Subcutaneous abdominal adipose tissue (tissue), 5 donors: ENCODE measurements around the gene YTHDC1.
"Not testable (repeated sequence)": the region's sequence is repeated elsewhere in the genome, so short reads cannot be mapped to it uniquely, and the experiment has no call there.

Source experiments
- H3K27ac ChIP-seq: one replicate; pipeline ENCODE4 v1.7.0; 2013; ENCODE audit warnings: low read depth, mild to moderate bottlenecking, inconsistent platforms, low read length, moderate library complexity
- H3K27me3 ChIP-seq, 5 donors: one replicate each; pipeline ENCODE4 v1.7.0; 2013; ENCODE audit warnings: low read length in 5 of 5, inconsistent platforms in 1 of 5; ENCODE audit not compliant: control insufficient read depth in 5 of 5, insufficient read depth in 4 of 5
- H3K36me3 ChIP-seq, 5 donors: one replicate each; pipeline ENCODE4 v1.7.0; 2013; ENCODE audit warnings: low read length in 5 of 5; ENCODE audit not compliant: control insufficient read depth in 5 of 5, insufficient read depth in 5 of 5
- H3K4me1 ChIP-seq, 5 donors: one replicate each; pipeline ENCODE4 v1.7.0; 2013; ENCODE audit warnings: low read length in 5 of 5, mild to moderate bottlenecking in 3 of 5, moderate library complexity in 1 of 5; ENCODE audit not compliant: control insufficient read depth in 5 of 5, insufficient read depth in 5 of 5
- H3K4me3 ChIP-seq, 5 donors: one replicate each; pipeline ENCODE4 v1.7.0; 2013; ENCODE audit warnings: low read length in 5 of 5, low read depth in 1 of 5
- H3K9ac ChIP-seq, 5 donors: one replicate each; pipeline ENCODE4 v1.7.0; 2013; ENCODE audit warnings: low read length in 5 of 5, mild to moderate bottlenecking in 4 of 5, moderate library complexity in 3 of 5
- H3K9me3 ChIP-seq, 5 donors: one replicate each; pipeline ENCODE4 v1.7.0; 2013; ENCODE audit warnings: low read length in 5 of 5; ENCODE audit not compliant: control insufficient read depth in 5 of 5
- donor health status: healthy.
- donor health status: healthy.
- donor health status: healthy.
- donor health status: healthy.
- donor health status: healthy.

Gene YTHDC1

DNA sequence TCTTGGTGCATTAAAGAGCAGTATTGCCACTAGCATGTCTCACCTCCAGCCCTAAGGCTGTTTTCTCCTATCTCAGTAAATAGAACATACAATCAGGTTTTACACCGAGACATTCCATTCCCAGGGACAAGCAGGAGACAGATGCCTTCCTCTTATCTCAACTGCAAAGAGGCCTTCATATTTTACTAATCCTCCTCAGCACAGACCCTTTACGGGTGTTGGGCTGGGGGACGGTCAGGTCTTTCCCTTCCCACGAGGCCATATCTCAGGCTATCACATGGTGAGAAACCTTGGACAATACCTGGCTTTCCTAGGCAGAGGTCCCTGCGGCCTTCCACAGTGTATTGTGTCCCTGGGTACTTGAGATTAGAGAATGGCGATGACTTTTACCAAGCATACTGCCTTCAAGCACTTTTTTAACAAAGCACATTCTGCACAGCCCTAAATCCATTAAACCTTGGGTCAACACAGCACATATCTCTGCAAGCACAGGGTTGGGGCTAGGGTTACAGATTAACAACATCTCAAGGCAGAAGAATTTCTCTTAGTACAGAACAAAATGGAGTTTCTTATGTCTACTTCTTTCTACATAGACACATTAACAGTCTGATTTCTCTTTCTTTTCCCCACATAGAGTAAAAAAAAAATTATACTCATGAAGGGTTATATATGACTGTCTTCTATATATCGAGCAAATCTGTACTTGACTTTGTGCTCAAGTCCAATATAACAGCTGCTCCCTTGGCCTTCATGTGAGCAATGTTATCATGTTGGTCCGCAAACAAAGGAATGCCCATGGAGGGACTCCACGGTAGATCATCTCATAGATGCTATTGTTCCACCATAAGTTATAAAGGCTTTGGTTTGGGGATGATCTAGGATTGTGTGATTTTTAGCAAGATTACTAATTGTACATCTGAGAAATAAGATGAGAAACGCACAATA is 67.8 kb downstream of the YTHDC1 start:
- H3K4me1 ChIP-seq, H3K9me3 ChIP-seq: not testable (repeated sequence)

DNA sequence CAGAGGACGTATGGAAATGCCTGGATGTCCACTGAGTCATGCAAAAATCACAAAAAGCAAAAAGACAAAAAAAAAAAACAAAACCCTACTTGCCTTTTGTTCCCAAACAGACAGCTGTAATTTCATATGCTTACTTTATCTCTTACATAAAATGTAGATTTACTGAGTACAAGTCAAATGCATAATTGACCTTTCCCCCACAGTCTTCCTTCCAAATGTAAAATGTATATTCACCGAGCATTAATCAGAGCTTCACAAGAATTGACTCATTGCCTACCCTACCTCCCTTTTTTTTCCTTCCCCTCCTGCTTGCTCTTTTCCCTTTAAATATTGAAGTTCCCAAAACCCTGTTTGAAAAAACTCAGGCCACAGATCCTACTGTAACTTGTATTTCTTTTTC is 71.9 kb downstream of the YTHDC1 start:
- peaks cover 0 to 3% (median 0%) of the 10 kb centered on the region in 5 donors for H3K27me3 ChIP-seq
- no peaks in the 10 kb centered on the region for H3K36me3 ChIP-seq
- H3K9me3 ChIP-seq: no peaks in the 10 kb centered on the region
- H3K27ac ChIP-seq: no peak overlapping the region
- H3K4me1 ChIP-seq: peaks cover 0 to 3% (median 0%) of the 10 kb centered on the region in 5 donors
- no peak overlapping the region for H3K9ac ChIP-seq
- H3K4me3 ChIP-seq: no peak overlapping the region

More for the DNA sequence above, 67.8 kb downstream of the YTHDC1 start:
- not testable (repeated sequence) for H3K27me3 ChIP-seq, H3K4me3 ChIP-seq, H3K27ac ChIP-seq, H3K36me3 ChIP-seq, H3K9ac ChIP-seq

DNA sequence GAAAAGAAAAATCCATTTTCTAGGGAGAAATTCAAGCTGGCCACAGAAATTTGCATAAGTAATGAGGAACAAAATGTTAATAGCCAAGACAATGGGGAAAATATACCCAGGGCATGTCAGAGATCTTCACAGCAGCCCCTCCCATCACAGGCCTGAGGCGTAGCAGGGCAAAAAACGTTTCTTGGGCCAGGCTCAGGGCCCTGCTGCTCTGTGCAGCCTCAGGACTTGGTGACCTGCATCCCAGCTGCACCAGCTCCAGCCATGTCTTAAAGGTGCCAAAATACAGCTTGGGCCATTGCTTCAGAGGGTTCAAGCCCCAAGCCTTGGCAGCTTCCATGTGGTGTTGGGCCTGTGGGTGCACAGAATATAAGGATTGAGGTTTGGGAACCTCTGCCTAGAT is 72.3 kb downstream of the YTHDC1 start:
- peaks cover 0 to 3% (median 0%) of the 10 kb centered on the region in 5 donors for H3K4me1 ChIP-seq
- H3K27me3 ChIP-seq: peaks cover 0 to 3% (median 0%) of the 10 kb centered on the region in 5 donors
- H3K36me3 ChIP-seq: no peaks in the 10 kb centered on the region
- no peak overlapping the region for H3K4me3 ChIP-seq
- H3K9me3 ChIP-seq: no peaks in the 10 kb centered on the region
- H3K27ac ChIP-seq: no peak overlapping the region
- H3K9ac ChIP-seq: no peak overlapping the region

DNA sequence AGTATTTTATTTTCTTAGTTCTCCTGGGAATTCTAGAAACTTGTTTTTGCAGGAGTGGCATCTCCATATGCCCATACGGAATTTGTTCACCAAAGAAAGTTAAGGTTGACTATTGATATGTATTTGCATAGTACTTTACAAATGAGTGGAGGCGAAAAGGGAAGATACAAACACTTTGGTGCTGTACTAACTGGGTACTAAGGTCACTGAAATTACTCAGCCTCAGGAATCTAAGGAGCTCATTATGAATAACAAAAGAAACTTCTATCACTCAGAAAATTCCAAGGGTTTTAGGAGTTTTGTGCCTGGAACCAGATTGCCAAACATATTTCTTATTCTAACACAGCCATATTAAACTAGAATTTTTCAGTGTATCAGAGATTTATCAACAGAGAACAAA is 77.0 kb downstream of the YTHDC1 start:
- H3K27ac ChIP-seq: no peak overlapping the region
- H3K4me3 ChIP-seq: no peak overlapping the region
- H3K36me3 ChIP-seq: no peaks in the 10 kb centered on the region
- H3K27me3 ChIP-seq: peaks cover 0 to 3% (median 0%) of the 10 kb centered on the region in 5 donors
- H3K4me1 ChIP-seq: peaks cover 0 to 3% (median 0%) of the 10 kb centered on the region in 5 donors
- no peaks in the 10 kb centered on the region for H3K9me3 ChIP-seq
- H3K9ac ChIP-seq: no peak overlapping the region

DNA sequence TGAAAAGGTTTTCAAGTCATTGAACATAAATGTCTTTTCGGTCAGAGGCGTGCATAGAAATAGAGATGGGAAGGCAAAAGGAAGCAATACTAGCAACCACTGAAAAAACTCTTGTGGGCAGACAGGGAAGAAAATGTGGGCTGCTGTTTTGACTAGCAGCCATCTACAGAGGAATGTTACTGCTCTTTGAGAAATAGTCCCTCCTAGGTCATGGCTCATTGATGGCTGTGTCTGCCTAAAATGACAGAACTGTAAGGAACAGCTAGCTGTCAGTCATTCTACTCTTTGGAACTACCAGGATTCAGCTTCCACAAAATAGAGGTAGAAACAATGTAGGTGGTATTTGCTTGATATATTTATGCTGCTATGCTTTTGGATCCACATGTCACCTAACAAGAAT is 77.5 kb downstream of the YTHDC1 start:
- peaks cover 0 to 3% (median 0%) of the 10 kb centered on the region in 5 donors for H3K27me3 ChIP-seq
- H3K27ac ChIP-seq: no peak overlapping the region
- H3K9ac ChIP-seq: no peak overlapping the region
- H3K4me3 ChIP-seq: peak overlapping the region in 2 of 5 donors; percentile 19 to 20
- H3K36me3 ChIP-seq: no peaks in the 10 kb centered on the region
- no peaks in the 10 kb centered on the region for H3K9me3 ChIP-seq
- H3K4me1 ChIP-seq: peaks cover 0 to 3% (median 0%) of the 10 kb centered on the region in 5 donors

DNA sequence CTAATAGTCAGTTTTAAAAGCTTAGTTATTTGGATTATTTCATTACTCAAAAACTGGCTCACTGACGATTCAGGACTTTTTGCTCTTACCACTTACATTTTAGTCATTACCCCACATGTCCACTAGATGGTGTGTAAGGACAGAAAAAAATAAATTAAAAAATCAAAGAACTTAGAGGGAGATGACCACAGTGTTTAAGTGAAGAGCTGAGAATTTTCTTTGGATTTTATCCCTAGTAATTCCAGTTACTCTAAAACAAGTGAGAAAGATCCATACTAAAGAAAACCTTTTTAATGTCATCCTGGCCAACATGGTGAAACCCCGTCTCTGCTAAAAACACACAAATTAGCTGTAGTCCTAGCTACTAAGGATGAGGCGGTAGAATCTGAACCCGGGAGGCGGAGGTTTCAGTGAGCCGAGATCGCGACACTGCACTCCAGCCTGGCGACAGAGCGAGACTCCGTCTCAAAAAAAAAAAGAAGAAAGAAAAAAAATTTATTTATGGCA is 78.0 kb downstream of the YTHDC1 start:
- no peak overlapping the region for H3K9ac ChIP-seq
- no peaks in the 10 kb centered on the region for H3K9me3 ChIP-seq
- H3K36me3 ChIP-seq: no peaks in the 10 kb centered on the region
- peaks cover 0 to 3% (median 0%) of the 10 kb centered on the region in 5 donors for H3K27me3 ChIP-seq
- peaks cover 0 to 3% (median 0%) of the 10 kb centered on the region in 5 donors for H3K4me1 ChIP-seq
- no peak overlapping the region for H3K27ac ChIP-seq
- peak overlapping the region in 2 of 5 donors; percentile 19 to 20 for H3K4me3 ChIP-seq

DNA sequence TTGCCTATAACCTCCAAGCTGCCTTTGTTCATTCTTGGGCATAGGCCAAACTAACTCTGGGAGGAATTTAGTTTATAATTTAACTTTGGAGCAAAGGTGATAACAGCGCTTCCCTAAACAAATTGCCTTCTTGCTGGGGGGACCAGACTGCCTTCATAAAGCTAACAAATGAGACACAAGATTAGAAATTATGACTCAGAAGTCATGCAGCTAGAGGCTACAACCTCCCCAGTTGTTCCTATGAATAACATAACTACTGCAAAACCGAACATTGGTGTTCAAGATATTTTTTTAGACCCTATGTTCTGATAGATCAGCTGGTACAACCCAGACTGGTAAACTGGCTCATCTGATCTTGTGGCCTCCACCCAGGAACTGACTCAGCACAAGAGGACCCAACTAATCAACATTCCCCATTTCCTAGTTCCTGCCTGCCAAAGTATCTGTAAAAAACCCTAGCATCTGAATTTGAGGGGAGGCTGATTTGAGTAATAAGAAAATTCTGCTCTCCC is 82.4 kb downstream of the YTHDC1 start:
- Histone ChIP-seq H3K36me3 (no peaks in the 10 kb centered on the region), H3K9me3 (no peaks in the 10 kb centered on the region), H3K27me3 (peaks cover 0 to 2% (median 0%) of the 10 kb centered on the region in 5 donors), H3K27ac (no peak overlapping the region), H3K9ac (no peak overlapping the region), H3K4me1 (no peaks in the 10 kb centered on the region), H3K4me3 (no peak overlapping the region)

DNA sequence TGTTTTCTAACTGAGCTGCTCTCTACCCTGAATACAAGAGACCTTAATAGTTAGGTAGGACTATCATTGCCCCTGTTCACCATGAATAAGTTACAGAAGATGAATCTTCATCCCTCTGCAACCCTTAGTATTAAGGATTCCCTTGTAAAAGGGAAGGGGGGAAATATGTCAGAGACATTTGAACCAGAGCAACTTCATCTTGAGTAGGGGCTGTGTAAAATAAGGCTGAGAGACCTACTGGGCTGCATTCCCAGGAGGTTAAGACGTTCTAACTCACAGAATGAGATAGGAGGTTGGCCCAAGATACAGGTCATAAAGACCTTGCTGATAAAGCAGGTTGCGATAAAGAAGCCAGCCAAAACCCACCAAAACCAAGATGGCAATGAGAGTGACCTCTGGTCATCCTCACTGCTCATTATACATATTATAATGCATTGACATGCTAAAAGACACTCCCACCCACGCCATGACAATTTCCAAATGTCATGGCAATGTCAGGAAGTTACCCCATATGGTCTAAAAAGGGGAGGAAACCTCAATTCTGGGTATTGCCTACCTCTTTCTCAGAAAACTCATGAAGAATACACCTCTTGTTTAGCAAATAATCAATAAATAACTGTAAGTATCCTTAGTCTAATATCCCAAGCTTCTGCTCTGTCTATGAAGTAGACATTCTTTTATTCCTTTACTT is 84.9 kb downstream of the YTHDC1 start:
- no peaks in the 10 kb centered on the region for H3K9me3 ChIP-seq
- H3K4me3 ChIP-seq: no peak overlapping the region
- no peak overlapping the region for H3K9ac ChIP-seq
- H3K27me3 ChIP-seq: no peaks in the 10 kb centered on the region
- H3K27ac ChIP-seq: no peak overlapping the region
- no peaks in the 10 kb centered on the region for H3K36me3 ChIP-seq
- no peaks in the 10 kb centered on the region for H3K4me1 ChIP-seq
